RPMI8226 (cell line): ENCODE results near the gene SIAH2.

Source experiments
- DNase-seq: peaks from one replicate; pipeline ENCODE4 v3.0.0-alpha.2; 2015

SIAH2 gene

GRCh38 chr3:150773616-150774192 lies 10.7 kb upstream of the SIAH2 start:
- DNase-seq: no peak

GRCh38 chr3:150771600-150771999 lies 8.6 kb upstream of the SIAH2 start:
- DNase-seq: no peak

DNA sequence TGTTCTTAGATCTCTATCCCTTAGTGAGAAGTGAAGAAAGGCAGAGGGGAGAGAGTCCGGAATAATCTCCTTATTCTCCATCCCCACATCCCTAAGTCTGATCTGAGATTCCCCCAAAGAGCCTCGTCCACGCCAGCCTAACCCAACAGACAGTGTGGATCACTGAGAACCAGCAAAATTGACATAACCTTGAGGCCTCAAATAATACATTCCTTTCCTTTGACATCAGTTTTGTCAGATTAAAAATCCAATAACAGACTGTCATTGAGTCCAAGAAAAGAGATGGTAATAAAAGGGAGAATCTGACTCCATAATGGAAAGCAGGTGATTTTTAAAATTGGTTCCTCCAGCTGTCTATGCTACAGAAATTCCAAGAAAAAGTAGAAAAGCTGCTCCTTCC lies 7.7 kb upstream of the SIAH2 start:
- no peak for DNase-seq

DNA sequence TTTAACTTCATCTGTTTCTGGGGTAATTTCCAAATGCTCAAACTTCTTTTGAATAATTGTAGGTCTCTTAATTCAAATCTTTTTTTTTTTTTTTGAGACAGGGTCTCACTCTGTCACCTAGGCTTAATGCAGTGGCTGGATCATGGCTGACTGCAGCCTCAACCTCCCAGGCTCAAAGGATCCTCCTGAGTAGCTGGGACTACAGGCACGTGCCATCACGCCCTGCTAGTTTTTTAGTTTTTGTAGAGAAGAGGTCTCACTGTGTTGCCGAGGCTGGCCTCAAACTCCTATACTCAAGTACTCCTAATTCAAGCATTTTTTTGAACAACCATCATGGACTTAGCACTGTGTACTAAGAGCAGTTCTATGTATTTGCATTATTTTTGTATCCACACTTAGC lies 3.8 kb upstream of the SIAH2 start:
- DNase-seq: no peak

- DNase-seq: peak; percentile 96
Measured at GRCh38 chr3:150765949-150766720, 3.2 kb upstream of the SIAH2 start.

DNA sequence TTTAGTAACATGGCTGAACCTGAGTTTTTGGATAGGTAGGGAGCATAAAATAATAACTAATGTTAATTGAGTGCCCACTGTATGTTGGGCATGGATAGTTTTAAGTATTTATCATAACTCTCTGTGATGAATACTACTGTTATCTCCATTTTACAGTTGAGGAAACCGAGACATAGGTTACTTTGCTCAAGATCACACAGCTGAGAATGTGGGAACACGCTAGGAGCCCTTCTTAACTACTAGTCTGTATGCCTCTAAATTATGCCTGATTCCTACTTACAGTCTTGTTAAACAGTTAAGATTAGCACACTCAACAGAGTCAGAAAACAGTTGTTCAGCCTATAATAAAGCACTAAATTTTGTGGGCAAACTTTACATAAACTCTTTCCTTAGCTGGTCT lies 2.0 kb upstream of the SIAH2 start:
- DNase-seq: no peak

DNA sequence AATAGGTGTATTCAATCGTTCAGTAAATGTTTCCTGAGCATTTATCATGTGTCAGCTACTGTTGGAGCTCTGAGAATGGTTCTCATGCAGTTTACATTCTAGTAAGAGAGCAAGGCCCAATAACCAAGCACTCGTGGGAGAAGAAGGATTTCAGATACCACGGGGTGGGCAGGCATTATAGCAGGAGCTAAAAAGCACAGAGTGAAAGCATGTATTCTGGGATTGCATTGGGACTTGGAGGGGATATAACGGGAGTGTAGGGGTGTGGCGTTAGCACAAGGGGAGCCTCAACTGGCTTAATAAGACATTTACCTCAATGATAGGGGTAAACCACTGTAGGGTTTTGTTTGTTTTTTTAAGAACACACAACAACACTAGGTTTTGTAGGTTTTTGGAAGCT lies 1.6 kb upstream of the SIAH2 start:
- peak; percentile 50 for DNase-seq

GRCh38 chr3:150763841-150764483 lies 993 bp upstream of the SIAH2 start:
- DNase-seq: peak; percentile 88

GRCh38 chr3:150762662-150763121 lies 277 bp downstream of the SIAH2 start:
- DNase-seq: no peak

- peak; percentile 67 for DNase-seq
Measured at GRCh38 chr3:150761831-150762661, 923 bp downstream of the SIAH2 start.

GRCh38 chr3:150760431-150761200 lies 2.4 kb downstream of the SIAH2 start:
- no peak for DNase-seq

DNA sequence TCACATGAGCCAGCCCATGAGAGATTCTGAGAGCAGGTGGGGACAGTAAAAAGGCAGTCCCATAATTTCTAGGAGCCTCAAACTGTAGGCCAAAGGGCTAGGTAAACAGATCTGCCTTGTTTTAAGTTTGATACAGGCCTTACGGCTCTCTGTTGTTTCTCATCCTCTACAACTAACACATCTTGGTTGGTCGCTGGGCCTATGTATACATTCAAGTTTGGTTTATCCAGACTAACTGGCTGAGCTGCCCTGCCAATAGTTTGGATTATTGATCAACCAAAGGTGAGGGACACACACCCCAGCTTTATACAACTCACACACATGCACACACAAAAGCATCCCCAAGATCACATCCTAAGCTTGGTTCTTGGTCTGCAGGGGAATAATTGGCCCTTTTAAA lies 3.0 kb downstream of the SIAH2 start:
- no peak for DNase-seq

DNA sequence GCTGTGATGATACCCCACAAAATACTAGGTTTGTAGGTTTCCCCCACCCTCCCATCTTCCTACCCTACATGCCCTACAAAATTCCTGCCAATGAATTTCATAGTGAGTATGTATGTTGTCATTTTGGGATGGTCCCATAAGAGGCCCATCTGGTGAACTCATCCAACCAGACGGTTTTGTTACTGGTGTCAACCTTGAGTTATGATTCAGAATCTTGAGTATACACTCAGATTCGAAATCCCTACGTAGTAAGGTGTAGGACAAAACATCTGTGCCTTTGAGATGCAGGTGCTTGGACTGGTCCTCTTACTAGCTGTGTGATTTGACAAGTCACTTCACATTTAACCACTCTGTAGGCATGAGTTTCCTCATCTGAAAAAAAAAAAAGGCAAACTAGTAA lies 3.6 kb downstream of the SIAH2 start:
- no peak for DNase-seq

DNA sequence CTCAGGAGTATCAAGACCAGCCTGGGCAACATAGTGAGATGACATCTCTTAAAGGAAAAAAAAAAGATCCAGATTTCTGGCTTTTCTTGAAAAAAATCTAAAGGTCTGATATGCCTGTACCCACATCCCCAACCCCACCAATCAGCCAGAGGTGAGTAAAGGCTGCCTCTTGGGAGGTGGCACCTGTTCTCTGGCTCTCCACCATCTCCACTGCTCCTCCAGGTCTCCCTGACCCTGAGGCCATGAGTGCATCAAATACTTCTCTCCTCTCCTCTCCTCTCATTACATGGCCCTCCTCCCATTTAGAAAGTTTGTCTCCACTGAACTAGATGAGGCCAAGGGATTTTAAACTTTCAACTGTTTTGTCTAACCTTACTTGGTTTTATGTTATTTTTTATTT lies 5.2 kb downstream of the SIAH2 start:
- no peak for DNase-seq

DNA sequence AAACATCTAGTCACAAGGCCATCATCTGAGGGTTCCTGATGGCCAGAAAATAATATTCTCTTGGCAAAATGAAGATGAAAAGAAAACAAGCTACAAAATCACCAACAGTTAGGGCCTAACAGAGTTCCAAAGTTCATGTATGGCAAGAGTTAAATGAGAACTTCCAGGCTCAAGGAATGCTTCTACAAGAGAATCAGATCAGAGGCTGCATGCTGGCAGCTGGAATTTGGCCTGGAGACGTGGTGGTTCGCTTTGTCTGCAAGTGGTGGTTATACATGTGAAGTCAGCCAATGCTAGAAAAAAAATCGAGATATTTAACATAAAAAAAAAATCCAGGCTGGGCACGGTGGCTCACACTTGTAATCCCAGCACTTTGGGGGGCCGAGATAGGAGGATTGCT lies 5.6 kb downstream of the SIAH2 start:
- no peak for DNase-seq

DNA sequence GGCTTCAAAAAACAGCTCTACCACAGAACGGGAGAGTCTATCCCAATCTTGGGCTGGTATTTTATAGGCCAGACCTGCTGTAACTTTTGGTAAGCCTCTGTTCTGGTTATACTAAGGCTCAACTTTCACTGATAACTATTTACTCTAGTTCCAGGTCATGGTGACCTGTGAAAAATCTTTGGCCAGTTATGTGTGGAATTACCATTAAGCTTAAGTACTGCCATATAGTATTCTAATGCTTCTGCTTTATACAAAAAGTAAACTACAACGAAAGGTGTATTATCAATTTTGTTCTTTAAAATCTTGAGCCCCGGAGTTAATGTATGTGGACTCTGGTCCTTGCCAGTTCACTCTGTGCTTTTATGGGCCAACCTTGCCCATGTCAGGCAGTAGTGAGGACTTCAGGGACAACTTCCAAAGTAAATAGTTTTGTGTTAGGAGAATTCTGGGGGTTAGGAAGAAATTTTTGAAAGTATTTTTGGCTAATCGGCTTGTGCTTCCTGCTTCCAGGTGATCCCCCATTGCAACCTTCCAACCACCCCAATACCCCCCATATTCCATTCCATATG lies 6.4 kb downstream of the SIAH2 start:
- no peak for DNase-seq

GRCh38 chr3:150755902-150756301 lies 7.1 kb downstream of the SIAH2 start:
- DNase-seq: no peak

- no peak for DNase-seq
Measured at GRCh38 chr3:150754896-150755295, 8.1 kb downstream of the SIAH2 start.

DNA sequence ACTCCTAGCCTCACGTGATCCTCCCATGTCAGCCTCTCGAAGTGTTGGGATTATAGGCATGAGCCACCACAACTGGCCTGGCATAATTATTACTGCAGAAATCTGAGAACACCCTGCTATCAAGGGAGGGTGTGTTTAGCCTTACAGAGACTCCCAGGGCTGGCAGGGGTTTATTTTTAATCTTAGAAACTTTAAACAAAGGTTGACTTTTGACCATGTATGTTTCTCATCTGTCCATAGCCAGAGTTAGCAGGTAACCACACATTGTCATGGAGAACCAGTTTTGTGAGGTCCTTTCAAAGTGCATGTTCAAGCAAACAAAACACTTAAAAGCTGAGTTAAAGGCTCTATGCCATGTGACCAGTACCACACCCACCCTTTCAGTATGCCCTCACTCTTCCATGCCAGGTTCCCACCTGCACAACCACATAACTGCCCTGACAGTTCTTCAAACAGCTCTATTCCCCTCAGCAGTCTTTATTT lies 11.1 kb downstream of the SIAH2 start:
- no peak for DNase-seq

DNA sequence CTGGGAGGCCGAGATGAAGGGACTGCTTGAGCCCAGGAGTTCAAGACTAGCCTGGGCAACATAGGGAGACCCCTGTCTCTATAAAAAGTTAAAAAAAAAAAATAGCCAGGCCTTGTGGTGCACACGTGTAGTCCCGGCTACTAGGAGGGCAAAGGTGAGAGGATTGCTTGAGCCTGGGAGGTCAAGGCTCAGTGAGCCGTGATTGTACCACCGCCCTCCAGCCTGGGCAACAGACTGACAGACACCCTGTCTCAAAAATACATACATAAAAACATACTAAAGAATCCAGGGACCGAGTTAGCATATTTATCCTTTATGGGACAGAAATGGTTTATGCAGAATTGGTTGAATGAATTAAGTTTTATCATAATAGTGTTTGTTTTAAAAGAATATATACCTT lies 13.7 kb downstream of the SIAH2 start:
- DNase-seq: no peak

DNA sequence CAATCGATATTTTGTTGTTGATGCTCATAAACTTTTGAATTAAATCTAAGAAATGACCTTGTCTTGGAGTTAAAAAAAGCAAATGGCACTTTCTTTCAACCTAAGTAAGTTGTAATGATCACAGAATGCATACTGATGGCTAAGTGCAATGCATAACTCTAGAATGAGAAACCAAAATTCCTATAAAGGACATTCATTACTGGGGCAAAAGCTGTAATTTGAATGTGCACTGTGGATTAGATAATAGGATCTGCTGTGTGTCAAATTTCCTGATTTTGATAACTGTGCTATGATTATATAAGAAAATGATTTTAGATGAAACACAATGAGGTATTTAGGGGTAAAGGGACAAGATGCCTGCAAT lies 14.3 kb downstream of the SIAH2 start:
- DNase-seq: no peak
